Naive thymus-derived CD4-positive, alpha-beta T cell (primary cell): ENCODE results near the gene KIF7. TPM values are rescaled to one million over a fixed set of nuclear protein-coding genes. Genes with fewer than 3 reads are reported as not detected.

ENCODE experiments used
- ATAC-seq: fragments of 150-1000 bp; cut with Tn5 transposase; 2 replicates; pipeline ENCODE4 v1.10.0; 2021; ENCODE audit warnings: mild to moderate bottlenecking, moderate library complexity
- CTCF ChIA-PET: fragments of 350-600 bp; sonication (Branson Sonifier 250); formaldehyde crosslinking; loops from one replicate; lab custom pipeline; 2021; ENCODE audit warnings: antibody characterized with exemption; lab: Charles Lee
- POLR2A ChIA-PET: fragments of 350-600 bp; sonication (Branson Sonifier 250); formaldehyde crosslinking; loops from one replicate; lab custom pipeline; 2021; ENCODE audit warnings: antibody characterized with exemption, inconsistent platforms; lab: Charles Lee
- DNase-seq, 9 donors: peaks; one replicate each; pipeline versions ENCODE4 v3.0.0 to v3.0.0-alpha.2; 2020 to 2022; ENCODE audit warnings: mixed read lengths in 1 of 9
- H3K27ac ChIP-seq: one replicate; pipeline ENCODE4 v1.7.0; 2013; ENCODE audit warnings: mild to moderate bottlenecking, low read depth, low read length, moderate library complexity
- H3K27me3 ChIP-seq, 2 donors: one replicate each; pipeline ENCODE4 v1.7.0; 2013; ENCODE audit warnings: low read length in 2 of 2, mild to moderate bottlenecking in 2 of 2, moderate library complexity in 2 of 2; ENCODE audit not compliant: control insufficient read depth in 2 of 2, insufficient read depth in 2 of 2
- H3K36me3 ChIP-seq, 3 experiments: 1 replicate in 2 of 3; 2 replicates in 1 of 3; pipeline ENCODE4 v1.7.0; 2013; ENCODE audit warnings: low read length in 3 of 3, mild to moderate bottlenecking in 3 of 3, moderate library complexity in 1 of 3; ENCODE audit not compliant: insufficient read depth in 3 of 3, control insufficient read depth in 2 of 3
- H3K4me1 ChIP-seq, 2 donors: one replicate each; pipeline ENCODE4 v1.7.0; 2013; ENCODE audit warnings: low read length in 2 of 2, mild to moderate bottlenecking in 2 of 2, moderate library complexity in 1 of 2; ENCODE audit not compliant: control insufficient read depth in 2 of 2, insufficient read depth in 2 of 2
- H3K4me3 ChIP-seq: 2 replicates; pipeline ENCODE4 v1.7.0; 2013; ENCODE audit warnings: mild to moderate bottlenecking, low read length
- H3K9me3 ChIP-seq, 3 experiments: 1 replicate in 2 of 3; 2 replicates in 1 of 3; pipeline ENCODE4 v1.7.0; 2013; ENCODE audit warnings: low read length in 3 of 3; ENCODE audit not compliant: control insufficient read depth in 2 of 3
- H3K27ac Mint-ChIP-seq, 9 donors: one replicate each; pipeline ENCODE4 v1.8.0; 2020 to 2022; ENCODE audit warnings: mixed read lengths in 9 of 9, mild to moderate bottlenecking in 8 of 9, moderate library complexity in 5 of 9, inconsistent platforms in 2 of 9
- H3K27me3 Mint-ChIP-seq, 5 donors: one replicate each; pipeline ENCODE4 v1.8.0; 2021 to 2022; ENCODE audit warnings: mixed read lengths in 5 of 5, mild to moderate bottlenecking in 1 of 5
- H3K36me3 Mint-ChIP-seq, 5 donors: one replicate each; pipeline ENCODE4 v1.8.0; 2020 to 2022; ENCODE audit warnings: mixed read lengths in 5 of 5, mild to moderate bottlenecking in 3 of 5, inconsistent platforms in 1 of 5
- H3K4me1 Mint-ChIP-seq, 7 donors: one replicate each; pipeline ENCODE4 v1.8.0; 2020 to 2022; ENCODE audit warnings: mixed read lengths in 7 of 7, mild to moderate bottlenecking in 3 of 7, inconsistent platforms in 1 of 7
- H3K4me3 Mint-ChIP-seq, 10 donors: one replicate each; pipeline ENCODE4 v1.8.0; 2020 to 2022; ENCODE audit warnings: mild to moderate bottlenecking in 10 of 10, mixed read lengths in 10 of 10, moderate library complexity in 6 of 10, inconsistent platforms in 2 of 10
- H3K9me3 Mint-ChIP-seq, 11 donors: one replicate each; pipeline ENCODE4 v1.8.0; 2020 to 2022; ENCODE audit warnings: mixed read lengths in 11 of 11, mild to moderate bottlenecking in 4 of 11, inconsistent platforms in 1 of 11, moderate library complexity in 1 of 11
- intact Hi-C, 2 donors: fragments of 100-400 bp; cut with micrococcal nuclease; formaldehyde crosslinking; loops; one replicate each; pipeline ENCODE4 v1.15.1; 2023
- polyA plus RNA-seq, 2 donors: library from polyadenylated mRNA; unstranded; fragments of 300-500 nt; fragmentation: Illumina TruSeq; gene quantifications; one replicate each; pipeline ENCODE4 v1.2.3, GENCODE V29; 2021
- total RNA-seq, 6 experiments: library from RNA in 5 of 6; stranded (reverse) in 5 of 6; gene quantifications; 1 replicate in 5 of 6; 2 replicates in 1 of 6; pipeline ENCODE4 v1.2.3 and lab custom pipeline; 2021 to 2026

The KIF7 gene
- total and polyA plus RNA-seq, 7 experiments from 2014 or later = 0.08 to 0.27 (median 0.22) TPM; not detected in 4

DNA sequence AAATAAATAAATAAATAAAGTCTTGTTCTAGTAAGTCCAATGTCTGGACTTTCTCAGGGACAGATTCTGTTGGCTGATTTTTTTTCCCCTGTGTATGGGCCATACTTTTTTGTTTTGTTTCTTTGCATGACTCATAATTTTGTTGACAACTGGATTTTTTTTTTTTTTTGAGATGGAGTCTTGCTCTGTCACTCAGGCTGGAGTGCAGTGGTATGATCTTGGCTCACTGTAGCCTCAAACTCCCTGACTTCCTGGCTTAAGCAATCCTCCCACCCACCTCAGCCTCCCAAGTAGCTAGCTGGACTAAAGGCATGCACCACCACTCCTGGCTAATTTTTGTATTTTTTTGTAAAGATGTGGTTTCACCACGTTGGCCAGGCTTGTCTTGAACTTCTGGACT, 41.1 kb downstream of the KIF7 start:
- Histone ChIP-seq H3K27ac (no peak overlapping the region), H3K9me3 (peaks cover 0 to 22% (median 4%) of the 10 kb centered on the region in 3 experiments), H3K4me1 (no peaks in the 10 kb centered on the region), H3K36me3 (no peaks in the 10 kb centered on the region), H3K4me3 (no peak overlapping the region), H3K27me3 (no peaks in the 10 kb centered on the region)
- Mint-ChIP-seq H3K9me3 (peaks cover 5 to 46% (median 25%) of the 10 kb centered on the region in 11 donors), H3K36me3 (peaks cover 5 to 75% (median 9%) of the 10 kb centered on the region in 5 donors), H3K27ac (no peak overlapping the region), H3K4me1 (peaks cover 0 to 3% (median 0%) of the 10 kb centered on the region in 7 donors), H3K4me3 (no peak overlapping the region), H3K27me3 (no peaks in the 10 kb centered on the region)
- DNase-seq (no peak), ATAC-seq (no peak)
- ChIA-PET CTCF (no interaction called here), POLR2A (no interaction called here)
- intact Hi-C loops = no loop called here

DNA sequence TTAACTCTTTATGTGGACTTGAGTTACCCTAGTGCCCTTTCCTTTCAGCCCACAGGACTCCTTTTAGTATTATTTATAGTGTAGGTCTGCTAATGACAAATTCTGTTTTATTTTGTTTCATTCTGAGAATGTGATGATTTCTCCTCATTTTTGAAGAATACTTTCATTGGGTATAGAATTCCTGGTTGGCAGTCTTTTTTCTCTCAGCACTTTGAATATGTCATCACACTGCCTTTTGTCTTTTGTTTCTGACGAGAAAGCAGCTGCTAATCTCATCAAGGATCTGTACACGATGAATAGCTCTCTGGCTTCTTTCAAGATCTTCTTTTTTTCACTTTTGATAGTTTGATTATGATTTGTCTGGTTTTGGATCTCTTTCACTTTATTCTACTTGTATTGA, 42.2 kb downstream of the KIF7 start:
- H3K9me3 Mint-ChIP-seq = peaks cover 5 to 46% (median 25%) of the 10 kb centered on the region in 11 donors

DNA sequence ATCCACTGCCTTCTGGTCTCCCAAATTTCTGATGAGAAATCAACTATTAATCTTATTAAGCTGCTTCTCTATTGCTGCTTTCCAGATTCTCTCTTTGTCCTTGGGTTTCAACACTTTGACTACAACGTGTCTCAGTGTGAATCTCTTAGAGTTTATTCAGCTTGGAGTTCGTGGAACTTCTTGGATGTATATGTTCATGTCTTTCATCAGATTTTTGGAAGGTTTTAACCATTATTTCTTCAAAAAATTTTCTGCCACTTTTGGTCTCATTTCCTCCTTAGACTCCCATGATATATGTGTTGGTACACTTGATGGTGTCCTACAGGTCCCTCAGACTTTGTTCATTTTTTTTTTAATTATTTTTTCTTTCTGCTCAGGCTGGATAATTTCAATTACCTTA, 44.0 kb downstream of the KIF7 start:
- peaks cover 5 to 46% (median 24%) of the 10 kb centered on the region in 11 donors for H3K9me3 Mint-ChIP-seq
- H3K9me3 ChIP-seq = peaks cover 0 to 22% (median 4%) of the 10 kb centered on the region in 3 experiments
- H3K27ac ChIP-seq = no peak overlapping the region
- no peak overlapping the region for H3K4me3 Mint-ChIP-seq
- H3K4me1 Mint-ChIP-seq = peaks cover 0 to 3% (median 0%) of the 10 kb centered on the region in 7 donors
- ATAC-seq (no peak), DNase-seq (no peak)
- H3K4me3 ChIP-seq = no peak overlapping the region
- H3K4me1 ChIP-seq = no peaks in the 10 kb centered on the region
- no peaks in the 10 kb centered on the region for H3K27me3 Mint-ChIP-seq
- POLR2A ChIA-PET = no interaction called here
- H3K27ac Mint-ChIP-seq = no peak overlapping the region
- CTCF ChIA-PET = no interaction called here
- no peaks in the 10 kb centered on the region for H3K36me3 ChIP-seq
- no peaks in the 10 kb centered on the region for H3K27me3 ChIP-seq
- peaks cover 5 to 70% (median 9%) of the 10 kb centered on the region in 5 donors for H3K36me3 Mint-ChIP-seq
- intact Hi-C loops = no loop called here

More for the DNA sequence above, 42.2 kb downstream of the KIF7 start:
- Mint-ChIP-seq H3K27ac (no peak overlapping the region), H3K4me3 (no peak overlapping the region), H3K27me3 (no peaks in the 10 kb centered on the region), H3K36me3 (peaks cover 5 to 73% (median 9%) of the 10 kb centered on the region in 5 donors), H3K4me1 (peaks cover 0 to 3% (median 0%) of the 10 kb centered on the region in 7 donors)
- no peak for DNase-seq
- Histone ChIP-seq H3K36me3 (no peaks in the 10 kb centered on the region), H3K27ac (no peak overlapping the region), H3K9me3 (peaks cover 0 to 22% (median 4%) of the 10 kb centered on the region in 3 experiments), H3K27me3 (no peaks in the 10 kb centered on the region), H3K4me3 (no peak overlapping the region), H3K4me1 (no peaks in the 10 kb centered on the region)
- ChIA-PET POLR2A (no interaction called here), CTCF (no interaction called here)
- intact Hi-C loops = no loop called here
- ATAC-seq = no peak

DNA sequence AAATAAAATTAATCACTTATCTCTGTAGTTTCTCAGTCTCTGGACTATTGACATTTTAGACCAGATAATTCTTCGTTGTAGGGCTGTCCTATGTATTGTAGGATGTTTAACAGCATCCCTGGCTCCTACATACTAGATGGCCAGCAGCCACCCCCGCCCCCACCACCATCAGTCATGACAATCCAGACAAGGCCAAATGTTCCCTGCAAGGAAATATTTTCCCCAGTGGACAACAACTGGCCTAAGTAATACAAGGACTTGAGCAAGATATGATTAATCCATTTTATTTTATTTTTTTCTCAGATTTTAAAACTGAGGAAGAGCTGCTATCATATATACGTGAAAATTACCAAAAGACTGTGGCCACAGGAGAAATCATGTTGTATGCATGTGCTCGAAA, 56.2 kb downstream of the KIF7 start:
- Mint-ChIP-seq H3K27ac (no peak overlapping the region), H3K4me1 (peaks cover 0 to 6% (median 0%) of the 10 kb centered on the region in 7 donors), H3K36me3 (peaks cover 0 to 18% (median 0%) of the 10 kb centered on the region in 5 donors), H3K4me3 (no peak overlapping the region), H3K9me3 (no peaks in the 10 kb centered on the region), H3K27me3 (no peaks in the 10 kb centered on the region)
- ChIA-PET CTCF (no interaction called here), POLR2A (no interaction called here)
- Histone ChIP-seq H3K9me3 (no peaks in the 10 kb centered on the region), H3K4me1 (no peaks in the 10 kb centered on the region), H3K4me3 (no peak overlapping the region), H3K36me3 (no peaks in the 10 kb centered on the region), H3K27me3 (no peaks in the 10 kb centered on the region), H3K27ac (no peak overlapping the region)
- ATAC-seq = no peak
- intact Hi-C loops = no loop called here
- DNase-seq = no peak

DNA sequence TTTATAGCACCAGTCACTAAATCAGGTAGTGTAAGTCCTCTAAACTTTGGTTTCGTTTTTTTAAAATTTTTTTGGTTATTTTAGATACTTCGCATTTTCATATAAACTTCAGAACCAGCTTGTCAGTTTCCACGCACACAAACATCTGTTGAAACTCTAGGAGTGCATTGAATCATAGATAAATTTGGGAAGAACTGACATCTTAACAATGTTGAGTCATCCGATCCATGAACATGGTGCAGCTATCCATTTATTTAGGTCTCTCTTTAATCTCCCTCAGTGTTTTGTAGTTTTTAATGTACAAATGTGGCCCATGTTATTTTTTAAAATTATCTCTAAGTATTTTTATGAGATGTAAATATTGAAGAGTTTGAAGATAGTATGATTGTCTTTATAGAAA, 62.2 kb downstream of the KIF7 start:
- POLR2A ChIA-PET = no interaction called here
- DNase-seq (no peak), ATAC-seq (no peak)
- no peaks in the 10 kb centered on the region for H3K9me3 ChIP-seq
- H3K27me3 Mint-ChIP-seq = no peaks in the 10 kb centered on the region
- peaks cover 0 to 6% (median 0%) of the 10 kb centered on the region in 7 donors for H3K4me1 Mint-ChIP-seq
- H3K27me3 ChIP-seq = no peaks in the 10 kb centered on the region
- H3K9me3 Mint-ChIP-seq = no peaks in the 10 kb centered on the region
- H3K36me3 ChIP-seq = no peaks in the 10 kb centered on the region
- CTCF ChIA-PET = no interaction called here
- H3K27ac ChIP-seq = no peak overlapping the region
- intact Hi-C loops = no loop called here
- H3K36me3 Mint-ChIP-seq = peaks cover 0 to 11% (median 0%) of the 10 kb centered on the region in 5 donors
- H3K4me1 ChIP-seq = no peaks in the 10 kb centered on the region
- H3K4me3 ChIP-seq = no peak overlapping the region
- no peak overlapping the region for H3K4me3 Mint-ChIP-seq
- no peak overlapping the region for H3K27ac Mint-ChIP-seq

DNA sequence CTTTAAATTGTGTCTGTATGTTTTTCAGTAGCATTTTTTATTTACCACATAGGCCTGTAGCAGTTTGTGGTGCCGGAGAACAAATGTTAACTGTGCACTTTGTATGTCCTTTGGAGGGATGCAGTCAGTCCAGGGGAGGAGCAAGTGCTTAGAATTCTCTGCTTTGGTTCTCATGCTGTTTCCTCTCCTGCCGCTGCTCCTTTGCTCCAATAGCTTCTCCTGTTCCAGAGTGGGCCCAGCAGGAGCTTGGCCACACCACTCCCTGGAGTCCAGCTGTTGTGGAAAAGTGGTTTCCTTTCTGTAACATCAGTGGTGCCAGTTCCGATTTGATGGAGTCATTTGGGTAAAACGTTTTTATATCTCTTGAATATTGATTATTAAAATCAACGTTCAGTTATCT, 63.4 kb downstream of the KIF7 start:
- no peak overlapping the region for H3K4me3 ChIP-seq
- POLR2A ChIA-PET = no interaction called here
- H3K36me3 ChIP-seq = no peaks in the 10 kb centered on the region
- H3K4me3 Mint-ChIP-seq = no peak overlapping the region
- no peak overlapping the region for H3K27ac ChIP-seq
- H3K4me1 ChIP-seq = peaks cover 0 to 5% of the 10 kb centered on the region in 2 donors
- intact Hi-C loops = no loop called here
- H3K9me3 Mint-ChIP-seq = no peaks in the 10 kb centered on the region
- no peak overlapping the region for H3K27ac Mint-ChIP-seq
- CTCF ChIA-PET = no interaction called here
- DNase-seq (no peak), ATAC-seq (no peak)
- peaks cover 0 to 7% (median 0%) of the 10 kb centered on the region in 5 donors for H3K36me3 Mint-ChIP-seq
- peaks cover 0 to 6% (median 0%) of the 10 kb centered on the region in 7 donors for H3K4me1 Mint-ChIP-seq
- no peaks in the 10 kb centered on the region for H3K27me3 Mint-ChIP-seq
- H3K9me3 ChIP-seq = no peaks in the 10 kb centered on the region
- H3K27me3 ChIP-seq = no peaks in the 10 kb centered on the region

DNA sequence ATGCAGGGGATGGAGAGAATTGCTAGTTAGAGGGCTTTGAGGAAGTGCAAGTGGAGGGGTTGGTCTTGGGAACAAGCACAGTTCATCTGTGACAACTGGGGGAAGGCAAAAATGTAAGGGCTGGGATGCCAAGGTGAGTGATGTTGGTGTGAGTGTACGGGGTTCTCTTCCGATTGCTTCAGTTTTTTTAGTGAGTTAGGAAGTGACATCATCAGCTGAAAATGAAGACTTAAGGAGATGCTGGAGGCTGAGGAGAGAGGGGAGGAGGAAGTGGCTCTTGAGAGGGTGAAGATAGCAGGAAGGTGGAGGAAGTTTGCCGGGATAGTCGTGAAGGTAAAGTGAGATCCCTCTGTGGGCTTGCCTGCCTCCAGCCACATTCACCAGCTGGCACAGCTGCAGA, 67.3 kb downstream of the KIF7 start:
- CTCF ChIA-PET = no interaction called here
- Mint-ChIP-seq H3K9me3 (no peaks in the 10 kb centered on the region), H3K4me3 (no peak overlapping the region), H3K36me3 (peaks cover 0 to 7% (median 0%) of the 10 kb centered on the region in 5 donors), H3K27me3 (no peaks in the 10 kb centered on the region), H3K27ac (no peak overlapping the region), H3K4me1 (peaks cover 0 to 4% (median 0%) of the 10 kb centered on the region in 7 donors)
- no peak for DNase-seq
- no peak for ATAC-seq
- no peaks in the 10 kb centered on the region for H3K27me3 ChIP-seq
- no peak overlapping the region for H3K27ac ChIP-seq
- POLR2A ChIA-PET = interaction anchor here (0.6 kb wide), 1 partner anchor 1354 kb away, joined by 3 read pairs; no protein-coding TSS in a partner anchor
- intact Hi-C loops = no loop called here
- no peak overlapping the region for H3K4me3 ChIP-seq
- H3K36me3 ChIP-seq = no peaks in the 10 kb centered on the region
- H3K9me3 ChIP-seq = no peaks in the 10 kb centered on the region
- peaks cover 0 to 5% of the 10 kb centered on the region in 2 donors for H3K4me1 ChIP-seq
